ENCODE data around the gene SMAD3. TPM values are rescaled to one million over a fixed set of nuclear protein-coding genes. Genes with fewer than 3 reads are reported as not detected.

Gene SMAD3
- total RNA-seq, 4 donors from 2014 or later = 41.9 to 94.9 (median 56.1) TPM

DNA sequence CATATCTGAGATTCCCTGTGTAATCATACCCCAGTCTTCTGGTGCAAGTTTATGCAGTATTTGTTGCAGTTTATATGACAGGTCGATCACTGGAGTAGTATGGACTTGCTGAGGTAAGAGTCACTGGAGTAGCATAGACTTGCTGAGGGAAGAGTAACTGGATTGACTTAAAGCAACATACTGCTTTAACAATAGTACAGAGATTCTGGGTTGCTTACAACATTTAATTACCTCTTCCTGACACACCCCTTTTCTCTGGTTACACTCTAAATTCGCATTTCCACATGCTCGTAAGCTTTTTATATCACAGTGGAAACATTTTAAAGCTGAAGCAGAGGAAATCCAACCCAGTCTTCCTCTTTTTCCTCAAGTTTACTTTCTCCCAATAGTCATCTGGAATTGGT, 177.3 kb downstream of the SMAD3 start:
- no peak for DNase-seq (ENCODE audit: low spot score in 2 of 2)
- TF ChIP-seq POLR2A (IDR thresholded peaks at IDR 0.05) (no peak), EP300 (IDR thresholded peaks at IDR 0.05) (no peak), POLR2AphosphoS5 (IDR thresholded peaks at IDR 0.05) (no peak)
- peaks cover 9% of the 10 kb centered on the region for H3K36me3 ChIP-seq
- H3K27me3 ChIP-seq = no peaks in the 10 kb centered on the region
- H3K4me3 ChIP-seq = no peak overlapping the region
- WGBS = 27% methylated on average over 3 of the region's 3 CpGs
- no peak overlapping the region for H3K27ac ChIP-seq
- peaks cover 38% of the 10 kb centered on the region for H3K4me1 ChIP-seq
- no peaks in the 10 kb centered on the region for H3K9me3 ChIP-seq

Other genes with a start within 250 kb of the SMAD3 start
- gene AAGAB, start 189.1 kb downstream of the SMAD3 start, total RNA-seq = 10 to 100 TPM; 18.6 to 28.0 (median 26.0) TPM
- 1 to 10 TPM; 1.4 to 3.1 (median 2.2) TPM for gene IQCH, start 189.2 kb downstream of the SMAD3 start, total RNA-seq

All from suprapubic skin (tissue), 4 donors.